ENCODE results near the gene HRAS.

DNA sequence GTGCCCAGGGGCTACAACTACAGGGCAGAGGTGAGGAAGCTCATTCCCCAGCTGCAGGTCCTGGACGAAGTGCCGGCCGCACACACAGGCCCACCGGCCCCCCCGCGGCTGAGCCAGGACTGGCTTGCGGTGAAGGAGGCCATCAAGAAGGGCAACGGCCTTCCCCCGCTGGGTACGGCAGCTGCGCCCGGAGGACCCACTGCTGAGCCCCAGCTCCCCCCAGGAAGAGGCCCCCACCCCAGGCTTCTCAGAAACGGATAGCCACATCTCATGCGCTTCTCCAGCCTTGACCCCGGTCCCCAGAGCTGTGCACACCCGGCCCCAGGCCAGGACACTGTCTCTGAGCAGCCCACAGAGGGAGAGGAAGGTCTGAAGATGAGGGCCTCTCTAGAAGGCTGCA lies 15.8 kb upstream of the HRAS start:
- TF ChIP-seq CHD2 (IDR thresholded peaks at IDR 0.05; ENCODE audit: low read length, partially characterized antibody): no peak
- no peak for TF ChIP-seq RFX5 (IDR thresholded peaks at IDR 0.05)

Data from A549 (cell line).